Inflammatory macrophage (primary cell): Measurements from ENCODE around the gene TSC22D3.
"Not testable (repeated sequence)": the region's sequence is repeated elsewhere in the genome, so short reads cannot be mapped to it uniquely, and the experiment has no call there.

Experiments
- DNase-seq, 2 donors: peaks; one replicate each; pipeline ENCODE4 v3.0.0-alpha.2; 2020 to 2022

The TSC22D3 gene

DNA sequence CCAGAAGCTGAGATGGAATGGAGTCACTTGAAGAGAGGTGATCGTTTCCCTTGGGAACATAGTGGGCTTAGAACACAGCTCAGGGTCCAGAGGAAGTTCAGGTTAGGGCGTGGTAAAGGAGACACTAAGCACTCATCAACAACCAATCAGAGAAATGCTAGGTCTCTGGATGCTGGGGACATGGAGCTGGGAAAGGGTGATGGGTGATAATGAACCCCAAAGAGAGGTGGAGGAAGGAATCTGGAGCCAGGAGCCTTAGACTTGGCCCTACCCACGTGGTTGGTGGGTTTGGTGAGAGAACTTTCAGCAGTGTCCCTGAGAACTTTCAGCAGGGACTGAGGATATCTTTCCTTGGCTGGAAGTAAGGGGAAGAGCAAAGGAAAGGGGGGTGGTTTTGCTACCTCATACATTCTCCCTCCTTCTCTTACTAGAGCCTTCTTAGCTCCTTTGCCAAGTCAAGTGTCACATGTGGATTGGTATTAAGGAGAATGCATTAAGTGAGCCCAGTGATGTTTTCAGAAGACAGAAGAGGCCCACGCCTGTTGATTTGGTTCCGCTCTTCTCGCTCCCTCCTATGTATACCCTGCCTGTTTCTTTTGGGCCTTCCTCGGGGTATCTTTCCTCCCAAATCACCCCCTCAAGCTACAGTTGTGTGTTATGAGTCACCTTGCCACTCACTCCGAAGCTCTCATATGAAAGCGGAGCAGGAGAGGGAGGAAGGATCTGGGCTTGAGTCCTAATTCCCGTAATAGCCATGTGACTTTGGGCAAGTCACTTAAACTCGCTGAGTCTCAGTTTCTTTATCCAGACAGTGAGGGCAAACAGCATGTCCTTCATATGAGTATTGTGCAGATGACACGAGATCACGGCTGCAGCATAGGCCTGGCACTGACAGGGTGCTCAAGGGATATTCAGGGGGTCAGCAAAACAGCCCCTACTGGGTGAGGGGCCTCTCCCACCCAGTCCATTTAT lies 63.1 kb downstream of the TSC22D3 start:
- DNase-seq, result peak; percentile 4 to 53

DNA sequence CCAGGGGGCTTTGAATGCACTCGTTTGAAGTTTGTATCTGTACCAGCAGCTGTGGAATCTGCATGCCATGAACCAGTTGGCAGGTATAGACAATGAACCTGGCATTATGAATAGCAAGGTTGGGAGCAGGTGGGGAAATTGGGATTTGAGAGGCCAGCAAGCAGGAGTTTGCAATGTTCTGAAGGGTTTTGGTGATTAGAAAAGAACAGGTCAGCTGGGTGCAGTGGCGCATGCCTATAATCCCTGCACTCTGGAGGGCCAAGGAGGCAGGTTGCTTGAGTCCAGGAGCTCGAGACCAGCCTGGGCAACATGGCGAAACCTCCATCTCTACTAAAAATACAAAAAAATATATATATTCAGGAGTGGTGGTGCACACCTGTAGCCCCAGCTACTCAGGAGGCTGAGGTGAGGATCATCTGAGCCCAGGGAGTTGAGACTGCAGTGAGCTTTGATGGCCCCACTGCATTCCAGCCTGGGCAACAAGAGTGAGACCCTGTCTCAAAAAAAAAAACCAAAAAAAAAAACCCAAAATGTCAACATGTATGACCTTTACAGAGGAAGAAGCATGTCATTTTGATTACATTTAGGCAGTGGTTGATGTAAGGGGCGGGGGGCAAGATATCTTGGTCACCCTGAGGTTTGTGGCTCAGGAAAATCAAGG lies 63.9 kb downstream of the TSC22D3 start:
- no peak for DNase-seq

DNA sequence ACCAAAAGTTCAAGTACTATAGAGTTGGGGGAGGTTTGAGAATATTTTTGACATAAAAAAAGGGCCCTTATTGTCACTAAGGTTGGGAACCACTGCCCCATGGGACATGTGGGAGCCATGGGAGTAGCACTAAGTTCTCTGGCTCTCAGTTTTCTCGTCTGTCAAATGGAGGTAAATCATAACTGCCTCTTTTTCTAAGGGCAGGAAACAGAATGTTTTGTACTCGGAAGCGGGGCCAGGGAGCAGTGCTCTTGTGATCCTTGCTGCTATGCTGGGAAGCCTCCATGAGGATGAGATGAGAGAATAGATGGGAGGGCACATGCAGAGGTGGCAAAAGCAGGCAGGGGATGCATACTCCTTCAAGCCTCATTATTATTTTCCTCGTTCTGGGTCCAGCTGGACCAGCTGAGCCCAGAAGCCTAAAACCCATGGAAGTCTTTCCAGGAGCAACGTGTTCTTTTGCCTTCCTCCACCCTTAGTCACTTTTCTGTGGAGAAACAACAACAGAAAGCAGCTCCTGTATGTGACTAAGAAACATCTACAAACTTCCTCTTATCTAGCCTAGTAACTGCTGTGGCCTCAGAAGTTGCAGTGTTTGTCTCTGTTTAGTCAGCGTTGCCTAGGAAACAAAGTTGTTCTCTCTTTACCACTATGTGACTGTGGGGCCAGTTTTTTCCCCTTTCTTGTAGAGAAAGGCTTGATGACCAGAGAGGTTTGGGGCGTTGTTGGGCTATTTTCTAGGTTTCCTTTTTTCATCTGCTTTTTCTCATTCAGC lies 64.8 kb downstream of the TSC22D3 start:
- DNase-seq, result peak; percentile 88 to 94

DNA sequence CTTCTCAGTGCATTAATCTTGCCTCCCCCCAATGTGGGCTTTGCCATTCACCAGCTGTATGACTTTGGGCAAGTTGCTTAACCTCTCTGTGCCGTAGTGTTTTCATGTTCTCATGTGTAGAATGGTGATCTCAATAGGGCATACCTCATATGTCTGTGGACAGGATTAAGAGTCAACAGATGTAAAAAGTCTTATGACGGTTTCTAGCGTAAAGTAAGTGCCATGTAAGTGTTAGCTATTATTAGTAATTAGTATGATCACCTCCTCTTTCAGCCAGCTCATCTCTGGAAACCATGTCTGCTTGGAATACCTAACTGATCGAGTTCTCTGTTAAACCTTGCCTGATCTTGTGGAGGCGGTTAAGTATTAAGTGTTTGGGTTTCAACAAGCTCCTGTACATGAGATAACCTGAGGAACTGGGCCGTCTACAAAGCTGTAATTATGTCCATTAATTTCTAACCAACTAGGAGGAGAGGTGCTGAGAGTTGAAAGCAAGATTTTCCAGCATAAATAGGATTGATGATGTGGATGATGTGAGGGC lies 66.3 kb downstream of the TSC22D3 start:
- DNase-seq, result no peak

DNA sequence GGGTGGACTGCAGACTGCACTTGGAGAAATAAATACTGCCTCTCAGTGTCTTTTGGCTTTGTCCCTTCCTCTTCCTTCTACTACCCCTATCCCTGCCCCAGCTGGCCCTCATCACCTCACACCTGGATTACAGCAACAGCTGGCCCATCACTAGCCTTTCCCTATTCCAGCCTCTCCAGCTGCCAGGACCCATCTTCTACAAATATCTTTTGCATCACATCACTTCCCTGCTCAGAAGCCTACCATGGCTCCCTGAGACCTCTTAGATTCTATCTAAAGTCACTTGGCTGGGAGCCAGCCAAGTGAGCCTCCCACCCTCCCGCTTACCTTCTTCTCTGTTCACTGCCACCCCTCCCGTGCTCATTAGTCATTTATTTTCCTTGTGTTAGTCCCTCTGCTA lies 66.8 kb downstream of the TSC22D3 start:
- no peak for DNase-seq

DNA sequence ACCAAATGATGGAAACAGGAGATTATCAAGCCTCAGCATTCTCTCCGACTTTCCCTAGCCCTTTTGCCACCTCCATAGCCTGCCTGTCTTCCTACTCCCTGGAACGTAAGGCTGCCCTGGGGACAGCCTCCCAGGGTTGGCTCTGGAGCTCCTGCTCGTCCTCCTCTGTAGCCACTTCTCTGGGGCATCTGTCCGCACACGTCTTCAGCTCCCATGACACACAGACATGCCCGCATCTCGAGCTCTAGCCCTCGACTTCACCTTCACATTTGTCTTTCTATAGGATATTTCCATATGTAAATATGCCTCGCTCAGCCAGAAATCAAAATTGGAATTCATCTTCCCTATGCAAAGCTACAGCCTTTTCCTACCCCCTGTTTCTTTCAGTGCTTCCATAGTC lies 67.7 kb downstream of the TSC22D3 start:
- DNase-seq, result no peak

DNA sequence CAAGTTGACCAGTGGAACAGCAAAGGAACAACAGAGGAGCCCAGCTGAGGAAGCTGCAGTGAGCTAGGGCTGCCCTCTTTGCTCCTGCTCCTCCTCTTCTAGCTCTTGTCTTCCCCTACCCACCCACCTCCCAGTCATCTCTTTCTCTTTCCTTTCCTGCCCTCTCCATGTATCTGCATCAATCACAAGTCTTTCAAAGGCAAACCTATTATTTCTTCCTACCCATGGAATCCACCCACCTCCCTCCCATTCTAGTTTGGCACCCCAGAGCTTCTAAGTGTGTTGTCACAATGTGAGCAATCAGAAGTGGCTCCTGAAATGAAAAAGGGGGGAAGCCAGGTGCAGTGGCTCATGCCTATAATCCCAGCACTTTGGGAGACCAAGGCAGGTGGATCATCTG lies 69.3 kb downstream of the TSC22D3 start:
- DNase-seq, result no peak

DNA sequence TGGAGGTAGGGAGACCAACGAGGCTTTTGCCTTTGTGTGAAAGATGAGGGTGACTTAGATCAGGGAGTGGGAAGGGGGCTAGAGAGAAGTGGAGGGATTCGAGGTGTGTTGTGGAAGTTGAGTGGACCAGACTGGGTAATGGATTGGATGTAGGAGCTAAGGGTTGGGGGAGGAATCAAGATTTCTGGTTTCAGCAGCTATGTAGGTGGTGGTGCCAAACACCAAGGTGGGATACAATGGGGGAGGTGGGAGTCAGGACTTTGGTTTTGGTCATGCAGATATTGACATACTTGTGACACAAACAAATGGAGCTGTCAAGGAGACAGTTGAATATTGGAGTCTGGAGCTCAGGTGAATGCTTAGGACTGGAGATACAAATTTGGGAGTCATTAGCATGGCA lies 71.0 kb downstream of the TSC22D3 start:
- DNase-seq, result no peak

DNA sequence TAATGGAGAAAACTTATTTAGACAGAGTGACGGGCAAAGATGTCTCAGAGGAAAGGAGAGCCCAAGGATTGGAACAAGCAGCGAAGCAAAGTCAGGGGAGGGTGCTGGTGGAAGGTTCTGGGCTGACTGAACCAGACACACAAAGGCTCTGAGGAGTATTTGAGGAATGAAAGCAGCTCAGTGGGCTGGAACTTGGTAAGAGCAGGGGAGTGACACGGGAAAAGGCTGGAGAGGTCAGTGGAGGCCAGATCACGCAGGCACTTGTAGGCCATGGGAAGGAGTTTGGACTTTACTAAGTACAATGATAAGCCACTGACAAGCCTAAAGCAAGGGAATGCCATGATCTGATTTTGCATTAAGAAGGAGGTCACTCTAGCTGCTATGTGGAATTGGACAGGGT lies 71.4 kb downstream of the TSC22D3 start:
- DNase-seq, result no peak

DNA sequence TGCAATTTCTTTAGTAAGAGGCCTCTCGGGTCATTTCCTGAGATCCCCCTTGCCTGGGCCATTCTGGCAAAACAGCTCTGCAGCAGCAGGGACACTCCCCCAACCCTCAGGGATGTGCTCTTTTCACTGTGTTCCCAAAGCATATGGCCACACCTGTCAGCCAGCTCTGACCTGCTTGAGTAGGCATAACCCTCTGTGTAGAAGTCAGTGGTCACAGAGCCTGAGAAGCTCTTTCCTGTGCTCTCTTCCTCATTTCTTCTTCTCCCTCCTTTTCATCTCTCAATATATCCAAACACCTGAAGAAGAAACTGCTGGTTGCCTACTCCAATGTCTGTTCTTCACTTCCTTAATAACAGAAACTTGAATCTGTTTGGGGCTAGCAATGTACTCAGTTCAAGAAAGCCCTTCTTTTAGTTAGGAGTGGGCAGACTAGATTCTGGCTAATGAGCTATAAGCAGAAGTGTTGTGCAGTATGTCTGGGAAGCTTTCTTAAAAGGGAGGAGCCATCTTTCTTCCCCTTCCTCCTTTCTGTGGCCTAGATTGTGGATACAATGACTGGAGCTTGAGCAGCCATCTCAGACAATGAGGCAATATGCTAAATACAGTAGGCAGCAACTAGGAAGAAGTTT lies 74.0 kb downstream of the TSC22D3 start:
- DNase-seq, result peak; percentile 81 to 87

DNA sequence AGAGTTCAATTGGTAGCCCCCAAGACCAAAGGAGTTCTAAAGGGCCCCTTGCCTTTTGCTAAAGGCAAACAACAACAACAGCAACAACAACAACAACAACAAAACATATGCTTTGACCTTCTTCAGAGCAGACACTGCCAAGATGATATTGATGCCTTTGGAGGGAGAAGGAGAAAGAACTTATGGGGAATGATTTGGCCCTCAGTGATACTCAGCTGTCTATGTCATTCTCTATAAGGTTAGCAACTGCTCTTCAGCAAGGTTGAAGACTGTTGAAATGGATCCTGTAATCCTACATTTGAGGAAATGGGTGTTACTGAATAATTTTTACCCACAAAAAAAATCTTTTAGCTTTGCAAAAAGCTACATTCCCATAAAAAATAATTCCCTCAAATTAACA lies 74.8 kb downstream of the TSC22D3 start:
- peak in 1 of 2 donors; percentile 13 for DNase-seq

DNA sequence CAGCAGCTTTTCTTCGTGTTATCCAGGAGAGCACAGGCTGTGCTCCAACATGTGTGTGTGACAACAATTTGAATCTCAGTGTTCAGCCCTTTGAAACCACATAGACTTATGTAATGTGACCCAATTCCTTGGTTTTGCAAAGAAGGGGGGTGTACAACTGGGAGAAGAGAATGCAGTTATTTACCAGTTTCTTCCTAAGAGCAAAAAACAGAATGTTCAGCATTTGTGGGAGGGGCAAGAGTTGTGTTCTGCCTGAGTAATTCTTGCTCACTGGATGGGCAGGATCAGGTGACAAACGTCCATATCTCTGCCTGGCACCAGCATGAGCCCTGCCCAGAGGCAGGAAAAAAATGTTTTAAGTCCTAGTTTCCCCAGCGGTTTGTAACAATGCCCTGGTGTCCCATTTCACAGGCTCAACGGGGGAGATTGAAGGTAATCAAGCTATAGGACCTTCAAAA lies 75.2 kb downstream of the TSC22D3 start:
- peak in 1 of 2 donors; percentile 33 for DNase-seq

DNA sequence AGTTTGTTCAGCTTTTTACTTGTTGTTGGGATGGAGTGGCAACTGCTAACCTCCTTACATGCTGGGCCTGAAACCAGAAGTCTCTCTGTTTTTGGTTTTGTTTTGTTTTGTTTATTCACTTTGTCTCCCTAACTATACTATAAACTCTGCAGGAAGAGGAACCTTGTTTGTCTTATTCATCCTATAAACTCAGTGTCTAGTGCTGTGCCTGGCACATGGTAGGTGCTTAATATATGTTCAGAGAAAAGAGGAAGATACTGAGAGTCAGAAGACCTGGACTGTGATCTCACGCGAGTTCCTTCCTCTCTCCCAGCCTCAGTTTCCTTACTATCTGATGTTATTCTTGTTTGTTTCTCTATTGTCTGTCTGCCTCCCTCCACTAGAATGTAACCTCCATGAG lies 76.0 kb downstream of the TSC22D3 start:
- peak; percentile 43 to 59 for DNase-seq

DNA sequence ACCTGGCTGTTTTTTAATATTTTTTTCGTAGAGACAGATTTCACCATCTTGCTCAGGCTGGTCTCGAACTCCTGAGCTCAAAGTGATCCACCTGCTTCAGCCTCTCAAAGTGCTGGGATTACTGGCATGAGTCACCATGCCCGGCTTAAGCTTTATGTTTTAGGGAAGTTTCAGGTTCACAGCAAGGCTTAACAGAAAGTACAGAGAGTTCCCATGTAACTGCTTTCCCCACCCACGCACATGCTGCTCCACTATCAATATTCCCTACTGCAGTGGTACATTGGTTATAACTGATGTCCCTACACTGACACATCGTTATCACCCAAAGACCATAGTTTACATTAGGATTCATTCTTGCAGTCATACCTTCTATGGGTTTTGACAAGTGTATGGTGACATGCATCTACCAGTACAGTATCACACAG lies 84.6 kb downstream of the TSC22D3 start:
- peak; percentile 5 to 35 for DNase-seq

DNA sequence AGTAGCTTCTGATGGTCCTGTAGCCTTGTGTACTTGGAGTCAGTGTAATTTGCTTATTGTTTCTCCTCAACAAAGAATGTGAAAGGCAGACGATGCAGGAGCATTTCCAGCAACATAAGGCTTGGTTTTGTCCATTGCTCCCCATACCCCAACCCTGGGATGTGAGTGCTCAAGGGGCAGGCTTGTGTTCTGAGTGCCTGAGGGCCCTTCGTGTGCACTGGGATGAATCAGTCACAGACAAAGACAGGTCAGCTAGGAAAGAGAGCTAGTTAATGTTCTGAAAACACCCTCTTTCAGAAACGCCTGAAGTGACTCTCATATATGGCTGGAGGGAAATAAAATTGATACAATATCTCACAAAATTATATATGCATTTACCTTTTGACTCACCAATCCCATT lies 88.1 kb downstream of the TSC22D3 start:
- DNase-seq, result no peak

DNA sequence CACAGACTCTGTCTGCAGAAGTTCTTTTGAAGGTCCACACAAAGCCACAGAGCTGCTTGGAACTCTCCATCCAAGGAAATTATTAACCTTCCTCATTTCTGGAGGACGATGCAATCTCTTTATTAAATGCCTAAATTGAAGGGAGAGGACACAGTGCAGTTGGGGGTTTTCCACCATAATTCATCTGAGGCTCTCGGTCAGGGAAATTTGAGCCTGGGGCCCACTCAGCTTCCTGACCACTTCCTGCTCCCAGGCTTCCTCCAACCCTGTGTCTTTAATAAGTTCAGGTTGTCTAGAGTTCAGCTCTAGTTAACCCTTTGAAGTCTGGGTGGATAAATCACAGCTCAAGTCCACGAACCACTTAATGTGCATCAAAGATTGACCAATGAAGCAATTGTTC lies 88.8 kb downstream of the TSC22D3 start:
- DNase-seq, result no peak

DNA sequence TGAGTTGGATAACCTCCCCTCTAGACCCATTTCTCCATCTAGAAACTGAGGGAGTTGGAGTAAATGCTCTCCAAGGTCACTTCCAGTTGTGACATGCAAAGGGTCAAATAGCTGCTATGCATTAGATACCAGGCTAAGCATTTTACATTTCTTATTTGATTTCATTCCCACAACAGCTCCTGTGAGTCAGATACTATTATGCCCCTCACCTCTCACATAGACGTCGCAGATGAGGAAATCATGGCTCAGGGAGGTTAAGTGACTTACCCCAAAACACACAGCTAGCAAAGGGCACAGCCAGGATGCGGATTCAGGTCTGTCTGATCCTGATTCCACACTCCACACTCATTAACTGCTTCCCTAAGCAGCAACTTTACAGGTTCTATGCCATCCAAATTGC lies 89.6 kb downstream of the TSC22D3 start:
- DNase-seq, result no peak

DNA sequence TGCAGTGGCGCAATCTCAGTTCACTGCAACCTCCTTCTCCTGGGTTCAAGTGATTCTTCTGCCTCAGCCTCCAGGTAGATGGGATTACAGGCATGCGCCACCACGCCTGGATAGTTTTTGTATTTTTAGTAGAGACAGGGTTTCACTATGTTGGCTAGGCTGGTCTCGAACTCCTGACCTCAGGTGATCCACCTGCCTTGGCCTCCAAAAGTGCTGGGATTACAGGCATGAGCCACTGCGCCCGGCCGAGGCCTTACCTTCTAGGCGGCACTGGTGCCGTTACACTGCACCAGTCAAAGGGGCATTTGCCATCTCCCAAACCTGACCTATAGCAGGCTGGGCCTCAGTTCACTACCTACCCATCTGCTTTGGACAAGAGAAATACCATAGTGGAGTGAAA lies 90.0 kb downstream of the TSC22D3 start:
- not testable (repeated sequence) for DNase-seq

DNA sequence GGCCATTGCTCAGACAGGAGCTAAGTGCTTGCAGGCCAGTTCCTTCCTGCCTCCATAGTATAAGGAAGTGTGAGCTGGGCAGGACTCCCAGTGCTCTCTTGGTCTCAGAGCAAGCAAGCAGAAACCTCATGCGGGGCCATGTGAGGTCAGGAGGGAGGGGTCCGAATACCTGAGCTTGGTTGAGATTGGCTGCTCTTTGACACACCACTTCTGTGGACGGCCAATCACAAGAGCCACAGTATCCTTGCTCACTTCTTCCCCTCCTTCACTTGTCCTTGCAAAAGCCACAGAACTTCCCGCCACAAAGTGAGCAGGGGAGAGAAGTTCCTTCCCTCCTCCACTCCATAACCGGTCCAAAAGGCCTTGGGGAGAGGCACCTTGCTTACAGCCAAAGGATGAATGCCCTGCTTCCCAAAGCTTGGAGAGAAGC lies 90.6 kb downstream of the TSC22D3 start:
- peak; percentile 61 to 68 for DNase-seq

DNA sequence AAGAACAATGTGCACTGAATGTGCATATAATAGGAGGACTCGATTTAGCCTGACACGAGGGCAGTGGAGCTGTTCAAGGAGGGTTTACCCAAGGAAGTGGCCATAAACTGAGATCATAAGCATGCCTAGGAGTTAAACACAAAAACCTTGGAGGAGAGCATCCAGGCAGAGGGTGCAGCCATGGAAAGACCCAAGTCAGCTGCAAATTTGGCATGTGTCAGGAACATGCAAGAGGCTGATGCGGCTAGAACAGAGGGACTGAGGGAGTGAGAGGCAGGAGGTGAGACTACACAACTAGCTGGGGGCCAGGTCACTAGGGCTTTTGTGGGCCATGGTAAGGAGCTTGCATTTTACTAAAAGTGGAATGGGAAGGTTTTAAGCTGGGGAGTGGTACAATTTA lies 91.7 kb downstream of the TSC22D3 start:
- no peak for DNase-seq

DNA sequence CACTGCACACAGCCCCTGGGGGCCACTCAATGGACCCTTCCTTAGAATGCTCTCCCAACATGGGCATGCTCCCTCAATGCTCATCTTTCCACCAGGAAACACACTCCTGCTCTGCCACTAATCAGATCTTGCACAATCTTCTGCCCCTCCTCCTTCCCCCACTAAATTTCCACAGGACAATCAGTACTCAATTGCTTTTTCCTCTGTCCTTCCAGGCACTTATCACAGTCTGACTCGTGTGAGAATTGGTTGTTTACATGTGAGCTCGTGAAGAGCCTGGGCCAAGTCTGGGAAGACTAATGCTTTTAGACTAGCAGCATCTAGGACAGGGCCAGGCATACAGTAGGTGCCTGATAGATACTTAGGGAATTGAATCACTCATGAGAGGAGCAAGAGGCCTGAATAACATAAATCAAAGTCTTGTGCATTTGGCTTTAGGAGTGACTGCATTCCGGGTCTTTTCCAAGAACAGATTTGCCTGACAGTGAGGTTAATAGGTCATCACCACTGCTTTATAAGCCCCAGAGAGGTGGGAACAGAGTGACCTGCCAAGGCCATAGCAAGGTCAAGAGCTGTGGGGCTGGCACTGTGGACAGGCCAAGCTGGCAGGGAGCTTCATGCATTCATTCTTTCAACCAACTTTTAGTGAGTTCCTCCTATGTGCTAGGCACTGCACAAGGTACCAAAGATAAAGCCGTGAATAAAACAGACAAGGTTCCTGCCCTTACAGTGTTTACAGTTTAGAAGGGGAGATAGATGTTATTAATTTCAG lies 92.3 kb downstream of the TSC22D3 start:
- DNase-seq, result no peak
